Naive B cell (primary cell): ENCODE data around the gene UBE4A. TPM values are rescaled to one million over a fixed set of nuclear protein-coding genes. Genes with fewer than 3 reads are reported as not detected.

ENCODE experiments used
- ATAC-seq, 2 donors: fragments of 150-1000 bp; cut with Tn5 transposase; 2 replicates each; pipeline ENCODE4 v1.10.0; 2021; ENCODE audit warnings: low read depth in 2 of 2, mild to moderate bottlenecking in 2 of 2, moderate library complexity in 2 of 2
- DNase-seq: peaks from one replicate; pipeline ENCODE4 v3.0.0; 2022
- H3K27ac Mint-ChIP-seq, 6 donors: one replicate each; pipeline ENCODE4 v1.8.0; 2020 to 2022; ENCODE audit warnings: mild to moderate bottlenecking in 6 of 6, mixed read lengths in 6 of 6, moderate library complexity in 5 of 6, inconsistent platforms in 2 of 6
- H3K27me3 Mint-ChIP-seq, 3 donors: one replicate each; pipeline ENCODE4 v1.8.0; 2021 to 2022; ENCODE audit warnings: mixed read lengths in 3 of 3, mild to moderate bottlenecking in 1 of 3
- H3K36me3 Mint-ChIP-seq, 2 donors: one replicate each; pipeline ENCODE4 v1.8.0; 2020 to 2022; ENCODE audit warnings: mixed read lengths in 2 of 2, inconsistent platforms in 1 of 2, mild to moderate bottlenecking in 1 of 2
- H3K4me1 Mint-ChIP-seq, 3 donors: one replicate each; pipeline ENCODE4 v1.8.0; 2020 to 2022; ENCODE audit warnings: mixed read lengths in 3 of 3, inconsistent platforms in 1 of 3, mild to moderate bottlenecking in 1 of 3, moderate library complexity in 1 of 3
- H3K4me3 Mint-ChIP-seq, 8 donors: one replicate each; pipeline ENCODE4 v1.8.0; 2020 to 2022; ENCODE audit warnings: mild to moderate bottlenecking in 8 of 8, mixed read lengths in 8 of 8, moderate library complexity in 8 of 8, inconsistent platforms in 2 of 8
- H3K9me3 Mint-ChIP-seq, 7 donors: one replicate each; pipeline ENCODE4 v1.8.0; 2020 to 2022; ENCODE audit warnings: mixed read lengths in 7 of 7, mild to moderate bottlenecking in 5 of 7, inconsistent platforms in 2 of 7, moderate library complexity in 1 of 7
- polyA plus RNA-seq, 6 donors: library from polyadenylated mRNA; unstranded; fragments of 300-500 nt; fragmentation: Illumina TruSeq; gene quantifications; one replicate each; pipeline ENCODE4 v1.2.3, GENCODE V29; 2021; ENCODE audit warnings: low read depth in 6 of 6

Gene UBE4A
- polyA plus RNA-seq, 6 donors from 2014 or later, result 19.2 to 28.3 (median 23.5) TPM

DNA sequence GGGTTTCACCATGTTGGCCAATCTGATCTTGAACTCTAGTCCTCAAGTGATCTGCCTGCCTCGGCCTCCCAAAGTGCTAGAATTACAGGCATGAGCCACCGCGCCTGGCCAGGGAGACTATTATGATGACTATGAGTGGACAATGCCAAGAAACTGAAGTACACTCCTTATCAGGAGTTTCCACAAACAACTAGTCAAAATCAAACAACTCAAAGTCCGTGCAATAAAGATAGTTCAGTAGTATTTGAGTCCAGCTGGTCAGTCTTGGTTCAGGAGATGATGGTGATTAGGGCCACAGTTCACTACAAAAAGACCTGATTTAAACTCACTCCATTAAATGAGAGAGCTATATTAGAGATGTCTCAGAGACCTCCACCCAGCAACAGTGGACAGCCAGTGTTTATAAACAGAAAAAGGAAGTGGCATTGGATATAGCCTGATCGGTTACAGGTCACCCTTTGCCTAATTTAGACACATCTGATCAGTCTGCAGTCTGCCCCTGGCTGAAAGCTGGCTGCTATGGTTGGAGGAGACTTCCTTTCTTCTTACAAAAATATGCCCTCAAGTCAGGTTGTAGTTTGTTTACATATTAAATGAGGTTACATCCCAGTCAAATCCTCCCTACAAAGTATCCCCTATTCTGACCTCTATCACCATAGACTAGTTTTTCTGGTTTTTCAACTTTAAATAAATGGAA lies 37.9 kb upstream of the UBE4A start:
- Mint-ChIP-seq H3K27ac (peak overlapping the region; percentile 52 to 93 (median 82)), H3K36me3 (peaks cover 0 to 4% of the 10 kb centered on the region in 2 donors), H3K4me3 (peak overlapping the region in 7 of 8 donors; percentile 29 to 74 (median 69)), H3K27me3 (peaks cover 0 to 12% (median 8%) of the 10 kb centered on the region in 3 donors), H3K9me3 (peaks cover 0 to 2% (median 0%) of the 10 kb centered on the region in 7 donors), H3K4me1 (peaks cover 37 to 75% (median 53%) of the 10 kb centered on the region in 3 donors)
- no peak for DNase-seq
- ATAC-seq, result peak; percentile 60 to 69

DNA sequence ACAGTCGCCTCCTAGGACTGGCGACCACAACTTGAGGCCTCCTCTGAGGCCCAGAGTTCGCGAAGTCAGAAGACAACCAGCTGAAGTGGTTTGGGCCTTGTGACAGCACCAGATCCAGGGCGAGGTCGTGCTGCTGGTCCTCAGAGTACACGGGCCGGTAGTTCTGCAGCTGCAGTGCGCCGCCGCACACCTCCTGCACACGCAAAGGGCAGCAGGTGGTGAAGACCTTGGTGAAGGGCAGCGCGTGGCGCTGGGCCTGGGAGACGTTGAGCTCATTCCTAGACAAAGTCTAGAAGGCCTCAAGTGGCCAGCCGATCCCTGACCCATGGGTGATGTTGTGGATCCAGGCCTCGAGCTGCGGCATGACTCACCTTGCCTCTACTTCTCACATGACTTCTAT lies 36.7 kb upstream of the UBE4A start:
- ATAC-seq (no peak), DNase-seq (no peak)
- Mint-ChIP-seq H3K9me3 (peaks cover 0 to 2% (median 0%) of the 10 kb centered on the region in 7 donors), H3K27ac (peak overlapping the region in 3 of 6 donors; percentile 11 to 89 (median 52)), H3K4me3 (peak overlapping the region in 2 of 8 donors; percentile 22 to 65), H3K4me1 (peaks cover 27 to 63% (median 43%) of the 10 kb centered on the region in 3 donors), H3K27me3 (peaks cover 0 to 12% (median 8%) of the 10 kb centered on the region in 3 donors), H3K36me3 (peaks cover 0 to 4% of the 10 kb centered on the region in 2 donors)

DNA sequence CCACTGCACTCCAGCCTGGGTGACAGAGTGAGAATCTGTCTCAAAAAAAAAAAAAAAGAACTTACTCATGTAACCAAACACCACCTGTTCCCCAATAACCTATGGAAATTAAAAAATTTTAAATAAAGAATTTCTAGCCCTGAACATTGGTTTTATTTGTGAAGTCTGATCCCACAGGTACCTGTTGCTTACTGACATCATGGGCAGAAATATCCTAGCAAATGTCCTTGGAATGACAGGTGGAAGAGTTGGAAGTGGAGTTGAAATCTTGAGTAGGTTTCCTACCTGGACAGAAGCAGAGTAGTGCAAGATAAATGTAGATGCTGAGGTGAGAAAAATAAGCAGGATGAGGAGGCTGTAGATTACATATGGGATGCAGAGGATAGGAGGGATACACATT lies 34.1 kb upstream of the UBE4A start:
- no peak overlapping the region for H3K4me3 Mint-ChIP-seq
- peak overlapping the region in 1 of 6 donors; percentile 63 for H3K27ac Mint-ChIP-seq

DNA sequence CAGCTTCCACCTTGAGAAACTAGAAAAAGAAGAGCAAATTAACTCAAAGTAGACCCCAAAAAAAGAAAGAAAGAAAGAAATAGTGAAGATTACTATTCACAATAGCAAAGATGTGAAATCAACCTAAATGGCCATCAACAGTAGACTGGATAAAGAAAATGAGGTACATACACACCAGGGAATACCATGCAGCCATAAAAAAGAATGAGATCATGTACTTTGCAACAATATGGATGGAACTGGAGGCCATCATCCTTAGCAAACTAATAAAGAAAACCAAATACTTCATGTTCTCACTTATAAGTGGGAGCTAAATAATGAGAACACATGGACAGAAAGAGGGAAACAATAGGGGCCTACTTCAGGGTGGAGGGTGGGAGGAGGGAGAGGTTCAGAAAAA lies 30.7 kb upstream of the UBE4A start:
- H3K27ac Mint-ChIP-seq, result no peak overlapping the region
- peaks cover 0 to 2% (median 0%) of the 10 kb centered on the region in 7 donors for H3K9me3 Mint-ChIP-seq
- DNase-seq (no peak), ATAC-seq (no peak)
- H3K27me3 Mint-ChIP-seq, result peaks cover 0 to 12% (median 8%) of the 10 kb centered on the region in 3 donors
- H3K4me1 Mint-ChIP-seq, result peaks cover 0 to 5% (median 0%) of the 10 kb centered on the region in 3 donors
- H3K36me3 Mint-ChIP-seq, result no peaks in the 10 kb centered on the region
- H3K4me3 Mint-ChIP-seq, result no peak overlapping the region

More for the DNA sequence above, 34.1 kb upstream of the UBE4A start:
- Mint-ChIP-seq H3K9me3 (peaks cover 0 to 2% (median 0%) of the 10 kb centered on the region in 7 donors), H3K36me3 (peaks cover 0 to 4% of the 10 kb centered on the region in 2 donors), H3K27me3 (peaks cover 0 to 12% (median 8%) of the 10 kb centered on the region in 3 donors), H3K4me1 (peaks cover 15 to 38% (median 28%) of the 10 kb centered on the region in 3 donors)
- no peak for DNase-seq
- ATAC-seq, result no peak

DNA sequence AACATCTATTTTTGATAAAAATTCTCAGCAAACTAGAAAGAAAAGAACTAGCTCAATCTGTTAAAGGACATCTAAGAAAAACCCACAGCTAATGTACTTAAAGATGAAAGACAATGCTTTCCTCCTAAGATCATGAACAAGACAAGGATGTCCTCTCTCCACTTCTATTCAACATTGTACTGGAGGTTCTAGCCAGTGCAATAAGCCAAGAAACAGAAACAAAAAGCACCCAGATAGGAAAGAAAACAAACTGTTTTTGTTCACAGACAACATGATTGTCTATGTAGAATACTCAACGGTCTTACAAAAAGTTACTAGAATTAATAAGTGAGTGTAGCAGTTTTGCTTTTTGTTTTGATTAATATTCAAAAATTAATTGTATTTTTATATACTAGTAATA lies 24.7 kb upstream of the UBE4A start:
- DNase-seq, result no peak
- Mint-ChIP-seq H3K36me3 (no peaks in the 10 kb centered on the region), H3K4me3 (no peak overlapping the region), H3K4me1 (peaks cover 5 to 11% (median 8%) of the 10 kb centered on the region in 3 donors), H3K9me3 (no peaks in the 10 kb centered on the region), H3K27me3 (peaks cover 0 to 4% (median 0%) of the 10 kb centered on the region in 3 donors), H3K27ac (no peak overlapping the region)
- ATAC-seq, result no peak

DNA sequence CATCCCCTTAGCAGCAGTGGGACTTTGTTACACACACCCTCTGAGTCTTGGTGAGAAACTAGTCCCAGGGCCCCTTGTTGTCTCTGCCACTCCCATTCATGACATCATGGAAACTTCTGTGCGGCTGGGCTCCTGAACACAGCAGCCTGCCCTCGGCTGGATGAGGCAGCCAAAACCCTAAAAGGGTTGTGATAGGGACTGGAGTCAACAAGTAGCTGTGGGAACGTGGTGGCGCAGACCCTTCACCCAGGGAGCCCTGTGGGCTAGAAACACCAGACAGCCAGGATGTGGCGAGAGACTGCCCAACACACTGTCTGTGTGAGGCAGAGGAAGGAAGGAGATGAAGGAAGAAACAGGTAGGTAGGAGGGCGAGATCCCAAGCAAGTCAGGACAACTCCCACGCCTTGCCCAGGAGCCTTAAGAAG lies 20.8 kb upstream of the UBE4A start:
- H3K27me3 Mint-ChIP-seq, result peaks cover 0 to 4% (median 4%) of the 10 kb centered on the region in 3 donors
- H3K4me3 Mint-ChIP-seq, result peak overlapping the region in 2 of 8 donors; percentile 2 to 50
- DNase-seq, result no peak
- peaks cover 0 to 1% (median 0%) of the 10 kb centered on the region in 7 donors for H3K9me3 Mint-ChIP-seq
- H3K27ac Mint-ChIP-seq, result peak overlapping the region in 1 of 6 donors; percentile 53
- no peaks in the 10 kb centered on the region for H3K36me3 Mint-ChIP-seq
- ATAC-seq, result no peak
- H3K4me1 Mint-ChIP-seq, result peaks cover 5 to 11% (median 8%) of the 10 kb centered on the region in 3 donors

DNA sequence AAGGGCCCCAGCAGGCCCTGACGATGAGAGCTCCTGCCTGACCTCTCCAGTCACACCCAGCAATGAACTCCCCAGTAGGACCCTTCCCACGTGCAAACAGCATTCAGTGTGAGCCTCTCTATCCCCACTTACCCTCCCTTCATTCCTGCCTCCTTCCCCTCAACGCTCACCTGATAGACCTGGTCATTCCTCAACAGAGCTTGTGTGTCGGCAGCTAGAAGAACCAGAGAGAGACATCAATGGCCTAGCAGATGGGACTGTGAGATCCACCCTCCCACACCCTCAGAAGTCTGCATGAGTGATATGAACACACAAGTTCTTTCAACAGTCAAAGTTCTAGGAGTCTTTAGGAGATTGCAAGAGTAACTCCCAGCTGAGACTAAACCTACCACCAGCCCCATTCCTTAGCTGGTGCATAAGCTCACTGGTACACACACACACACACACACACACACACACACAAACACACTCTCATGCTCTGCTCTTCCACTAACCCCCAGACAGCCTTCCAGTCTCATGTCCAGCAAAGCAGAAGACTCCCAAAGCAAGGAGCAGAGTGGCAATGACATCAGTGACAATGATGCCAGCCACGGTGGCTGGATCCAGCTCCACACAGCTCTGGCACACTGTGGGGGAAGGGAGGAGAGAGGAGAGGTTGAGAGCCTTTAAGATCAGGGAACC lies 20.0 kb upstream of the UBE4A start:
- no peak for DNase-seq
- peaks cover 5 to 11% (median 8%) of the 10 kb centered on the region in 3 donors for H3K4me1 Mint-ChIP-seq
- ATAC-seq, result no peak
- no peaks in the 10 kb centered on the region for H3K36me3 Mint-ChIP-seq
- peaks cover 3 to 4% (median 4%) of the 10 kb centered on the region in 3 donors for H3K27me3 Mint-ChIP-seq
- peaks cover 0 to 3% (median 0%) of the 10 kb centered on the region in 7 donors for H3K9me3 Mint-ChIP-seq
- H3K4me3 Mint-ChIP-seq, result peak overlapping the region in 1 of 8 donors; percentile 25
- H3K27ac Mint-ChIP-seq, result peak overlapping the region in 2 of 6 donors; percentile 26 to 49

DNA sequence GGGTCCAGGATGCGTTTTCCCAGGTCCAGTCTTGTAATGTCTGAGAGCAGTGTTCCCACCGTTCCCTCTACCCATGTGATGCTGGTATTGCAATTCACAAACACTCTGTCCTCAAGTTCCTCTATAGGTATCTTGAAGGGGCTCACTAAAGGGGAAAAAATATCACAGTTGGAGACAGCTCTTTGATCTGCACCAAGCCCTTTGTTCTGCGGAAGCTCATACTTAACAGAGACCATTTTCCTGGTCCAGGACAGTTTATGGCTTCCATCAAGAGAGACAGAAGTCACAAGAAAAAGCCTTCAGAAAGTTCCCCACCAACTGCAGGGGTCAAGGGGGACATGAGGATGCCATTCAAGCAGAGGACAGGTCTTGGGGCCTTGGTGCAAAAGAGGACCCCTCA lies 19.0 kb upstream of the UBE4A start:
- DNase-seq, result no peak
- H3K4me1 Mint-ChIP-seq, result peaks cover 8 to 13% (median 8%) of the 10 kb centered on the region in 3 donors
- peak overlapping the region in 1 of 6 donors; percentile 37 for H3K27ac Mint-ChIP-seq
- H3K27me3 Mint-ChIP-seq, result peaks cover 12 to 13% (median 13%) of the 10 kb centered on the region in 3 donors
- ATAC-seq, result no peak
- no peak overlapping the region for H3K4me3 Mint-ChIP-seq
- H3K36me3 Mint-ChIP-seq, result no peaks in the 10 kb centered on the region
- peaks cover 0 to 3% (median 0%) of the 10 kb centered on the region in 7 donors for H3K9me3 Mint-ChIP-seq

DNA sequence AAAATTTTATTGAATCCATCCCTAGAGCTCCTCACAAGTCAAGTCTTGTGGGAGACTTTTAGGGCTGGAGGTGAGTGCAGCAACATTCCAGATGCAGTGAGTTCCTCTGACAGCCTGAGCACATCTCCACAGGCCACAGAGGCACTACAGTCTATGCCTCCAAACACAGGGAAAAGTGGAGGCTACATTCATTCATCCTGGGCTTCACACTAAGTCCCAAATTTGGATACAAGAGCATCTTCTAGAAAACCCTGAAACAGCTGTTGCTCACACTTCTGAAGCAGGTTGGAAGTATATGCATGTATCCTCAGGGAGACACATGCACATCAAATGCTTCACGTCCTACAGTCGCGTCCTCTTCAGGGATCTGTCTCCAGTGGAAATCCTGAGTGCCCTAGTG lies 18.1 kb upstream of the UBE4A start:
- Mint-ChIP-seq H3K27ac (no peak overlapping the region), H3K27me3 (peaks cover 15 to 19% (median 18%) of the 10 kb centered on the region in 3 donors), H3K36me3 (no peaks in the 10 kb centered on the region), H3K4me3 (no peak overlapping the region), H3K4me1 (peaks cover 8 to 16% (median 10%) of the 10 kb centered on the region in 3 donors), H3K9me3 (peaks cover 0 to 4% (median 0%) of the 10 kb centered on the region in 7 donors)
- no peak for ATAC-seq
- no peak for DNase-seq

DNA sequence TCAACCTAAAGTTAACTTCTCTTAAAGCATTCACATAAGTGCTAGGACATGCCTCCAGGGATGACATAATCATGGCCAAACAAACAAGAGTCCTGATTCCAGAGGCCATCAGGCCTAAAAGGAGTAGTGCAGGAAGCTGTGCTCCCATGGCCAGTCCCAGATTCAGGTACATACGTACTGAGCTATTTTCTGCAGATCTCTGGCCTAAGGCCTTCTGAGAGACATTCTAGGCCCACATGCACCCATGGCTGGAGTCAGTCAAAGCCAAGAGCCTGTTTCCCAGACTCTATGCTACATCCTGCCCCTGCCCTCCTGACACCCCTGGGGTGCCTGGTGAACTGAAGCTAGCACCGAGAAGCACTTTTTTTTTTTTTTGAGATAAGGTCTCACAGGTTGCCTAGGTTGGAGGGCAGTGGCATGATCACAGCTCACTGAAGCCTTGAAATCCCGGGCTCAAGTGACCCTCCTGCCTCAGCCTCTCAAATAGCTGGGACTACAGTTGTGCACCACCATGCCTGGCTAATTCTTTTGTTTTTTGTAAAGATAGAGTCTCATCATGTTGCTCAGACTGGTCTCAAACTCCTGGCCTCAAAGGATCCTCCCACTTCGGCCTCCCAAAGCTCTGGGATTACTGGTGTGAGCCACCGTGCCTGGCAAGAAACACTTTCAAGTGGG lies 17.4 kb upstream of the UBE4A start:
- peaks cover 8 to 16% (median 10%) of the 10 kb centered on the region in 3 donors for H3K4me1 Mint-ChIP-seq
- H3K27me3 Mint-ChIP-seq, result peaks cover 18 to 24% (median 21%) of the 10 kb centered on the region in 3 donors
- H3K27ac Mint-ChIP-seq, result no peak overlapping the region
- DNase-seq, result no peak
- no peaks in the 10 kb centered on the region for H3K36me3 Mint-ChIP-seq
- peaks cover 0 to 4% (median 0%) of the 10 kb centered on the region in 7 donors for H3K9me3 Mint-ChIP-seq
- H3K4me3 Mint-ChIP-seq, result peak overlapping the region in 1 of 8 donors; percentile 19
- ATAC-seq, result no peak

DNA sequence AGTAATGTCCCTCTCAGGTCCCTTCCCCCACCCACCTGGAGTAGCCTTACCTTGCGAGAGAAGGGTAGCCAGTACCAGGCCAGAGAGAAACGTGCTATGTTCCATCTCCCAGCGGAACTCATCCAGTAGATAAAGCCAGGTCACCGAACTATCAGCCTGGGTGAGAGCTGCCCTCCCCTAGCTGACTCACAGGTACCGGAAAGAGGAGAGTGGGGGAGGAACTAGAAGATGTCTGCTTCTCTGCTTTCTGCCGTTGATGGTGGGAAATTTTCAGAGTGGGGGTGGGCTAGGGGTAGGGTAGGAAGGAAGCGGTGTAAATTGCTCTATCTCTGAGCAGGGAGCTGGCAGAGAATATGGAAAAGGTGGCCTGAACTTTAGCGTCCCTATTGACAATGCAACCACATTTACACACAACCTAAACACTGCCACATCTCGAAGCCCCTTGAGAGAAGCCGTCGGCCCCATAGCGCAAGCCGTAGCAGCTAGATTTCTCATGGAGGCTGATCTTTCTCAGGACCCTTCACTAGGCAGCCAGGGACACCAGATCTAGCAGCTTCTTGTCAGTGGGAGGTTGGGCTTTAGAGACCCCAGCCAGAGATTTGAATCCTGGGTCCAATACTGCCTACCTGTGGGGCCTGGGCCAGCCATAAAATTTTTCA lies 16.8 kb upstream of the UBE4A start, which contains the start of gene CD3D:
Gene CD3D (minus strand): TSS at position 203 of the 659 bp plus-strand sequence. CDS start 98 bp downstream, at position 105.
- Mint-ChIP-seq H3K27ac (peak within 1 kb of the TSS in 1 of 6 donors; percentile 14), H3K27me3 (peaks cover 20 to 28% (median 23%) of the 10 kb centered on the region in 3 donors), H3K4me3 (peak within 1 kb of the TSS in 1 of 8 donors; percentile 79), H3K9me3 (peaks cover 0 to 4% (median 0%) of the 10 kb centered on the region in 7 donors), H3K36me3 (no peaks in the 10 kb centered on the region), H3K4me1 (peaks cover 8 to 16% (median 10%) of the 10 kb centered on the region in 3 donors)
- no peak for DNase-seq
- ATAC-seq, result no peak

DNA sequence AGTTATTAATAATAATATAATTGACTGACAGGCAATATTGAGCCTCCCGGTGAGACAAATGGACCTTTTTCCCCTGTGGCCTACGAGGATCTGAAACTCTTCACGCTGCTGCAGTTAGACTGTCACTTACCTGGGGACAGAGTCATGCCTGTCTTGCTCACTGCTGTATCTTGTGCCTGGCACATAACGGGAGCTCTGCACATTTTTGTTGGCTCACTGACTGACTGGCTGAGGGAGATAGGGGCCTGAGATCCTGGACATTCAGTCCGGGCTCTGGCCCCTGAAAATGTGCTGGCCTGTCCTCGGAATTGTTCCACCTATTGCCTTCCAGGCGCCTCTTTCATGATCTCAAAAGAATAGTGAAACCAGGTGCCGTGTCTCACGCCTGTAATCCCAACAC lies 16.2 kb upstream of the UBE4A start:
- H3K9me3 Mint-ChIP-seq, result peaks cover 0 to 4% (median 0%) of the 10 kb centered on the region in 7 donors
- H3K36me3 Mint-ChIP-seq, result no peaks in the 10 kb centered on the region
- ATAC-seq (no peak), DNase-seq (no peak)
- no peak overlapping the region for H3K27ac Mint-ChIP-seq
- H3K27me3 Mint-ChIP-seq, result peaks cover 20 to 31% (median 23%) of the 10 kb centered on the region in 3 donors
- H3K4me3 Mint-ChIP-seq, result peak overlapping the region in 1 of 8 donors; percentile 79
- H3K4me1 Mint-ChIP-seq, result peaks cover 8 to 16% (median 10%) of the 10 kb centered on the region in 3 donors
